HG03565 (cell line): Measurements from ENCODE around the gene SLC39A8.
"Not testable (repeated sequence)": the region's sequence is repeated elsewhere in the genome, so short reads cannot be mapped to it uniquely, and the experiment has no call there.

ENCODE experiments used
- ATAC-seq: cut with Tn5 transposase; IDR thresholded peaks from one replicate; pipeline ENCODE4 v1.9.1; 2021; ENCODE audit warnings: mild to moderate bottlenecking, moderate library complexity; ENCODE audit not compliant: unreplicated experiment

Gene SLC39A8

GRCh38 chr4:102305666-102306065 is 39.6 kb downstream of the SLC39A8 start:
- no peak for ATAC-seq

GRCh38 chr4:102302762-102303161 is 42.5 kb downstream of the SLC39A8 start:
- no peak for ATAC-seq

DNA sequence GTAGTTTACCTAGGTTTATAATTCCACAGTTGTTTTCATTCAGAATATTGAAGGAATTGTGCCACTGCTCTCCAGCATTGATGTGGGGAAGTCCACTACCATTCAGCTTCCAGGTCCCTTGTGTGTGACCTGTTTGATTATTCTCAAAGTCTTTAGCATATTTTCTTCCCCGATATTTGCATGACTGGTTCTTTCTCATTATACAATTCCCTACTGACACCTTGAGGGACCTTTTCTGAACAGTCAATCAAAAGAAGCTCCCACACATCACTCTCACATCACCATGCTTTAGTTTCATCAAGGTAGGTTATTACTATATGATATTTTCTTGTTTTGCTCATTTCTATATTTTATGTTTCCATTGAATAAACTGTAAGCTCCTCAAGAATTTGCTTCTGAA is 44.1 kb downstream of the SLC39A8 start:
- peak; percentile 32 for ATAC-seq

DNA sequence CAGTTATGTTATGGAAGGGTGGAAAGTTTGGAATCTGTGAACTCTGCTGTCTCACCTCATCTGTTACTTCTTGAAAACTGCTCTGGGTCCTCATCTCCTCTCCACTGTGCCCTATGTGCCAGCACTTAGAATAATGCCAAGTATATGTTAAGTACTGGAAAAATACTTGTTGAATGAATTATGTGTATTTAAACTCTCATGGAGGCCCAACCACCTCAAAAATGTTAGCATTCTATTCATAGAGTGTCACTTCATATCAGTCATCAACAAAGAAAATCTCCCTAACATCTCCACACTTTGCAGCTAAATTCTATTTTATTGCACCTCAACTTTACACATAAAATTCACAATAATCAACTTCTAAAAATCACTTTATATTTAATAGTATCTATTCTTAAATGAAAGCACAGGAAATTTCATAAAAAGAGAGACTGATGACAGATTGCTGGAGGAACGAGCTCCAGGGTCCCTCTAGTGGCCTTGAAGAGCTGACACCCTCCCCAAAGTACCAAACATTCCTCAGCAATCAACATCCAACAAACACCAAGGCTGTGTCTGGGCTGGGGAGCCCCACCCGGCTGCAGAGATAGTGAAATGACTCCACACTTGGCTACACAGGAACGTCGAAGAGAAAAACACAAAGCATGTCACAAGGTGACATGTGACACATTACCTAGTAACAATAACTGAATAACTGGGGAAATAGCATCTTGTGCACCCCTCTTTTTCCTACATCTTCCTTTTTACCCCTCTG is 45.8 kb downstream of the SLC39A8 start:
- peak; percentile 85 for ATAC-seq

- no peak for ATAC-seq
Observed at GRCh38 chr4:102298716-102299115, 46.6 kb downstream of the SLC39A8 start.

DNA sequence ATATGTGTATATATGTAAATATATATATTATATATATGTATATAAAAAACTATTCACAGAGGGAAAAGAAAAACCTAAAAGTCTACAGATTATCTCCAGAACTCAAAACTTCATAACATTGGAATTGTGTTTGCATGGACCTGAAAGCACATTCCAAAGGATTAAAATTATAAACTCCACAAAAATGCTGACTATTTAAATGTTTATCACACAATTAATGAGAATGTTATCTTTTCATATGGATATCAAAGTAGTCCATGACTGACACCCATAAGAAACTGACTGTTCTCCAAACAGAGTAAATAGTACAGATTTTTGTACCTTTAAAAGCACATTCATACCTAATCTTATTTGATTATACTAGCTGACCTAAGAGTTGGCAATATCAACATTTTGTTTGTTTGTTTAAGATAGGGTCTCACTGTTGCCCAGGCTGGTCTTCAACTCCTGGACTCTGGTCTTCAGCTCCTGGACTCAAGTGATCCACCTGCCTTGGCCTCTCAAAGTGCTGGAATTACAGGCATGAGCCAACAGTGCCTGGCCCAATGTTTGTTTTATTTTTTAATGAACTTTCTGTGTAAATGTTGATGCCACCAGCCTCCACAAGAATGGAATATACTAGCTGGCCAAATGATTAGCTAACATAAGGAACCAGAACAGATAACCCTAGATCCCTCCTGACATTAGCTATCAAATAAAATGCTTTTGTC is 50.0 kb downstream of the SLC39A8 start:
- ATAC-seq: no peak

DNA sequence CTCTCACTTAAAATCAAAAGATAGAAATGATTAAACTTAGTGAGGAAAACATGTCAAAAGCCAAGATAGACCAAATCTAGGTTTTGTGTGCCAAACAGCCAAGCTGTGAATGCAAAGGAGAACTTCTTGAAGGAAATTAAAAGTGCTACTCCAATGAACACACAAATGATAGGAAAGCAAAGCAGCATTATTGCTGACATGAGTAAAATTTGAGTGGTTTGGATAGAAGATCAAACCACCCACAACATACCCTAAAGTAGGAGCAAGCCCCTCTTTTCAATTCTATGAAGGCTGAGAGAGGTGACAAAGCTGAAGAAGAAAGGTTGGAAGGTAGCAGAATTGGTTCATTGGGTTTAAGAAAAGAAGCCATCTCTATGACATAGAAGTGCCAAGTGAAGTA is 56.8 kb downstream of the SLC39A8 start:
- ATAC-seq: no peak

DNA sequence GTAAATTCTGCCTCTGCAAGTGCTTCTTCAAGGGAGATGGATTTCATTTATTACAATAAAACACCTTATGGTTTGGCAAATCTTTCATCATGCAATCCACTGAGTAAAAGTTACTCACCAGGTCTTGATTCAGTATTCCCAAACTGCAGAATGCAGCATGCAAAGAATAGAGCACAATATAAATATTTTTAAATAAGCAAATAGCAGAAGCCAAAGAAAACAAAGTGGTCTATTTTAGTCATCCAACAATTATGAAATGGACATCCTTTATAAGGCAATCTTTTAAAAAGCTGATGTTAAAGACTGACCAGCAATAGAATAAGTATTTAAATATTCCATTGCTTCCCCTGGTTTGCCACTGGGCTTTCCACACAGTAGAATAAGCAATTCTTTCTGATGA is 59.5 kb downstream of the SLC39A8 start:
- ATAC-seq: no peak

- ATAC-seq: no peak
Observed at GRCh38 chr4:102281171-102281839, 64.0 kb downstream of the SLC39A8 start.

- not testable (repeated sequence) for ATAC-seq
Observed at GRCh38 chr4:102273317-102273716, 72.0 kb downstream of the SLC39A8 start.

- ATAC-seq: no peak
Observed at GRCh38 chr4:102272318-102272717, 73.0 kb downstream of the SLC39A8 start.

DNA sequence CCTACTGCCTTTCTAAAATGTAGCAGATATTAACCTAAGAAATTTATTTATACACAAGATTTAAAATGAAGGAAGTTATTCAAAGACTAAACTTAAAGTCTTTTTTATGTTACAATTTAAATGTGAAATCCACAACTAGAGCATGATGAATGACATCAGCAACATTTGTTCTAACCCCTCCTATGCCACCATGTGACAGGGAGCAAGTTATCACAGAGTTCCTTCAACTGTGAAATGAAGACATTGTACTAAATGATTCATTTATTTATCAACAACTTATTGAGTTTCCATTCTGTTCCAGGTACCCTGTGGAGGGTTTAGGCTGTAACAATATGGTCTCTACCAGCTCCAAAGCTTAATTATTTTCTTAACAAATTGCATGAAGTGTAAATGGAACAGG is 76.9 kb downstream of the SLC39A8 start:
- ATAC-seq: no peak

DNA sequence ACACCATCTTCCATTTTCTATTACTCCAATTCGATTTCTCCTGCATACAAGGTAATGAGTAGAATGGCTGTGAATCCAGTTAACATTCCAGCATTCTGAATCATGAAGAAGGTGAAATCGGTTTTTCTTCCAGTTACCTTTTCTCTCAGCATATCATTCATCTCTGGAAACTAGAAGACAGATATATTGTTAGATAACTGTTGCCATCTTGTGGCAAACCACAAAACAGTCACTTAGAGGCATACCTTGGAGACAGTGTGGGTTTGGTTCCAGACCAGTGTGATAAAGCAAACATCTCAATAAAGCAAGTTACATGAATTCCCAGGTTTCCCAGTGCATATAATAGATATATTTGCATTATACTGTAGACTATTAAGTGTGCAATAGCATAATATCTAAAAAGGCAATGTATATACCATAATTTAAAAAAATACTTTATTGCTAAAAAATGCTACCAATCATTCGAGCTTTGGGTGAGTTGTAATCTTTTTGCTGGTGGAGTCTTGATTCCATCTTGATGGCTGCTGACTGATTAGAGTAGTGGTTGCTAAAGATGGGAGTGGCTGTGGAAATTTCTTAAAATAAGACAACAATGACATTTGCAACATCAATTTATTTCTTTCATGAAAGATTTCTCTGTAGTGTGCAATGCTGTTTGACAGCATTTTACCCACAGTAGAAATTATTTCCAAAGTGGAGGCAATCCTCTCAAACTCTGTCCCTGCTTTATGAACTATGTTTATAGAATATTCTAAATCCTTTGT is 82.1 kb downstream of the SLC39A8 start:
- ATAC-seq: peak; percentile 95

DNA sequence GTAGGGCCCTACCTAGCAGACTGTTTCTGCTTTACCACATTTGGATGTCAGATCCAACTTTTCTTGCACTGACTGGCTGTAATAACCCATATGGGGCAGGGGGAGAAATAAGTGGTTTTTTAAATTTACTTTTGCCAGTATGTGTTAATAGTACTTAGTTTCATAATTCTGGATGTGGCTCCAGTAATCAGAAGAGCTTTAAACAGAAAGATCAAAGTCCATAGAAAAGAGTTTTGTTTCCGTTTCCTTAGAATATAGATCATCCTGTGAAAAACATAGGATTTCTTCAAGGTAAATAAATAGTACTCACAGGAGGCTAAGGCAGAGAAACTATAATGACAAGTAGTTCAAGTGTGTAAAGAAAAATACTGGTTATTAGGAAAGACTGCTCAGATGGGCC is 85.6 kb downstream of the SLC39A8 start:
- ATAC-seq: no peak

- no peak for ATAC-seq
Observed at GRCh38 chr4:102259081-102259480, 86.2 kb downstream of the SLC39A8 start.

GRCh38 chr4:102256321-102256720 is 89.0 kb downstream of the SLC39A8 start:
- ATAC-seq: no peak

DNA sequence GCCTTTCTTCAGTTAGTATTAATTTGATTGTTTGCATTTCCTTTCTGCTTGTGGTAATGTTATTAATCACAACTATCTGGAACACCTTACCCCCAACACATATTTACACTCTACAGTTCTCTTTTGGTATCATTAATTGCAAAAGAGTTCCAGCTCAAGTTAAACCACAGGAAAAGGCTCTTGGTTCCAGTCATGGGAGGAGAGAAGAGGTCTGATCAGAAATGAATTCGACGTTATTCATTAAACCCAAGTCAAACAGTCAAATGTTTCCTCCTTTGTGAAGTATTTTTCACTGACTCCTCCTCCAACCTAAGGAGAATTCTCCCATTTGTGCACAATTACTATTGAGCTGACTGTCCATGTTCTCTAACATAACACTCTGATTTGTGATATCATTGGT is 91.4 kb downstream of the SLC39A8 start:
- no peak for ATAC-seq

- ATAC-seq: no peak
Observed at GRCh38 chr4:102252171-102252570, 93.1 kb downstream of the SLC39A8 start.

GRCh38 chr4:102250341-102250740 is 94.9 kb downstream of the SLC39A8 start:
- ATAC-seq: no peak

- no peak for ATAC-seq
Observed at GRCh38 chr4:102247041-102247440, 98.2 kb downstream of the SLC39A8 start.

- ATAC-seq: no peak
Observed at GRCh38 chr4:102246416-102246815, 98.9 kb downstream of the SLC39A8 start.
